ENCODE data around the gene PKP1.
"Not testable (repeated sequence)": the region's sequence is repeated elsewhere in the genome, so short reads cannot be mapped to it uniquely, and the experiment has no call there.

Gene PKP1

GRCh38 chr1:201254625-201255478, 28.5 kb upstream of the PKP1 start:
- no peak for TF ChIP-seq ZNF274 (IDR thresholded peaks at IDR 0.05; ENCODE audit: low read depth, low read length)
- H3K4me3 ChIP-seq (ENCODE audit: low read length), result no peak overlapping the region

- no peak for TF ChIP-seq ZNF274 (IDR thresholded peaks at IDR 0.05; ENCODE audit: low read depth, low read length)
These were observed 27.6 kb upstream of the PKP1 start for GRCh38 chr1:201255479-201256362.

GRCh38 chr1:201258132-201258531, 25.2 kb upstream of the PKP1 start:
- not testable (repeated sequence) for H3K4me3 ChIP-seq (ENCODE audit: low read length)

More at GRCh38 chr1:201255479-201256362, 27.6 kb upstream of the PKP1 start:
- H3K4me3 ChIP-seq (ENCODE audit: low read length), result no peak overlapping the region

- H3K4me3 ChIP-seq (ENCODE audit: low read length), result no peak overlapping the region
- TF ChIP-seq ZNF274 (IDR thresholded peaks at IDR 0.05; ENCODE audit: low read depth, low read length), result no peak
These were observed 24.5 kb upstream of the PKP1 start for GRCh38 chr1:201258763-201259230.

GRCh38 chr1:201259476-201260235, 23.6 kb upstream of the PKP1 start:
- TF ChIP-seq ZNF274 (IDR thresholded peaks at IDR 0.05; ENCODE audit: low read depth, low read length), result no peak
- no peak overlapping the region for H3K4me3 ChIP-seq (ENCODE audit: low read length)

- TF ChIP-seq ZNF274 (IDR thresholded peaks at IDR 0.05; ENCODE audit: low read depth, low read length), result no peak
- H3K4me3 ChIP-seq (ENCODE audit: low read length), result no peak overlapping the region
These were observed 23.1 kb upstream of the PKP1 start for GRCh38 chr1:201260236-201260590.

GRCh38 chr1:201260648-201261311, 22.5 kb upstream of the PKP1 start:
- TF ChIP-seq ZNF274 (IDR thresholded peaks at IDR 0.05; ENCODE audit: low read depth, low read length), result no peak
- H3K4me3 ChIP-seq (ENCODE audit: low read length), result no peak overlapping the region

GRCh38 chr1:201261771-201262547, 21.3 kb upstream of the PKP1 start:
- no peak overlapping the region for H3K4me3 ChIP-seq (ENCODE audit: low read length)
- no peak for TF ChIP-seq ZNF274 (IDR thresholded peaks at IDR 0.05; ENCODE audit: low read depth, low read length)

- H3K4me3 ChIP-seq (ENCODE audit: low read length), result no peak overlapping the region
- no peak for TF ChIP-seq ZNF274 (IDR thresholded peaks at IDR 0.05; ENCODE audit: low read depth, low read length)
These were observed 20.2 kb upstream of the PKP1 start for GRCh38 chr1:201262963-201263608.

- no peak for TF ChIP-seq ZNF274 (IDR thresholded peaks at IDR 0.05; ENCODE audit: low read depth, low read length)
- H3K4me3 ChIP-seq (ENCODE audit: low read length), result no peak overlapping the region
These were observed 19.2 kb upstream of the PKP1 start for GRCh38 chr1:201264072-201264471.

GRCh38 chr1:201264554-201264953, 18.8 kb upstream of the PKP1 start:
- TF ChIP-seq ZNF274 (IDR thresholded peaks at IDR 0.05; ENCODE audit: low read depth, low read length), result no peak
- H3K4me3 ChIP-seq (ENCODE audit: low read length), result no peak overlapping the region

- no peak for TF ChIP-seq ZNF274 (IDR thresholded peaks at IDR 0.05; ENCODE audit: low read depth, low read length)
- H3K4me3 ChIP-seq (ENCODE audit: low read length), result no peak overlapping the region
These were observed 17.6 kb upstream of the PKP1 start for GRCh38 chr1:201265756-201266155.
